Thoracic aorta (tissue), 2 donors: ENCODE results near the gene ADAMTS14. TPM values are rescaled to one million over a fixed set of nuclear protein-coding genes. Genes with fewer than 3 reads are reported as not detected.

Source experiments
- ATAC-seq: fragments of 150-250 bp; one replicate; pipeline ENCODE4 v1.8.0; 2017; ENCODE audit warnings: low read depth; ENCODE audit not compliant: insufficient number of reproducible peaks, low FRiP score
- DNase-seq: peaks from one replicate; pipeline ENCODE4 v3.0.0-alpha.2; 2020; ENCODE audit warnings: low spot score
- H3K27ac ChIP-seq, 2 donors: fragments of 200-600 bp; sonication (generic); 1 replicate in 1 of 2; 2 replicates in 1 of 2; pipeline ENCODE4 v1.5.1; 2016; ENCODE audit warnings: mild to moderate bottlenecking in 2 of 2, moderate library complexity in 2 of 2
- H3K27me3 ChIP-seq: fragments of 200-600 bp; sonication (generic); replicated peaks from 2 replicates; pipeline ENCODE4 v1.6.0; 2016; ENCODE audit warnings: mild to moderate bottlenecking; ENCODE audit not compliant: insufficient read depth
- H3K36me3 ChIP-seq: fragments of 200-600 bp; sonication (generic); one replicate; pipeline ENCODE4 v1.5.1; 2016
- H3K4me1 ChIP-seq, 2 donors: fragments of 200-600 bp; sonication (generic); 1 replicate in 1 of 2; 2 replicates in 1 of 2; pipeline versions ENCODE4 v1.5.1 to v1.6.0; 2016; ENCODE audit warnings: low read depth in 2 of 2, mild to moderate bottlenecking in 1 of 2; ENCODE audit not compliant: control insufficient read depth in 1 of 2
- H3K4me3 ChIP-seq: fragments of 200-600 bp; sonication (generic); 2 replicates; pipeline ENCODE4 v1.5.1; 2016; ENCODE audit warnings: mild to moderate bottlenecking
- H3K9me3 ChIP-seq: fragments of 200-600 bp; sonication (generic); 2 replicates; pipeline ENCODE4 v1.5.1; 2016
- total RNA-seq, 2 donors: library from RNA; depleted of rRNA; stranded (reverse); fragments of >200 nt; gene quantifications; one replicate each; pipeline versions ENCODE4 v1.1.0 to v1.2.3, GENCODE V29; 2016
- TF ChIP-seq, protein P1 (sequence below): fragments of 200-600 bp; sonication (generic); IDR thresholded peaks from one replicate; pipeline ENCODE4 v1.5.1; 2019; ENCODE audit warnings: antibody characterized with exemption

The ADAMTS14 gene
- total RNA-seq, 2 donors from 2014 or later = 1.3 TPM; not detected in 1

- H3K4me3 ChIP-seq = no peak overlapping the region
- H3K9me3 ChIP-seq = no peaks in the 10 kb centered on the region
- TF ChIP-seq, protein P1, sequence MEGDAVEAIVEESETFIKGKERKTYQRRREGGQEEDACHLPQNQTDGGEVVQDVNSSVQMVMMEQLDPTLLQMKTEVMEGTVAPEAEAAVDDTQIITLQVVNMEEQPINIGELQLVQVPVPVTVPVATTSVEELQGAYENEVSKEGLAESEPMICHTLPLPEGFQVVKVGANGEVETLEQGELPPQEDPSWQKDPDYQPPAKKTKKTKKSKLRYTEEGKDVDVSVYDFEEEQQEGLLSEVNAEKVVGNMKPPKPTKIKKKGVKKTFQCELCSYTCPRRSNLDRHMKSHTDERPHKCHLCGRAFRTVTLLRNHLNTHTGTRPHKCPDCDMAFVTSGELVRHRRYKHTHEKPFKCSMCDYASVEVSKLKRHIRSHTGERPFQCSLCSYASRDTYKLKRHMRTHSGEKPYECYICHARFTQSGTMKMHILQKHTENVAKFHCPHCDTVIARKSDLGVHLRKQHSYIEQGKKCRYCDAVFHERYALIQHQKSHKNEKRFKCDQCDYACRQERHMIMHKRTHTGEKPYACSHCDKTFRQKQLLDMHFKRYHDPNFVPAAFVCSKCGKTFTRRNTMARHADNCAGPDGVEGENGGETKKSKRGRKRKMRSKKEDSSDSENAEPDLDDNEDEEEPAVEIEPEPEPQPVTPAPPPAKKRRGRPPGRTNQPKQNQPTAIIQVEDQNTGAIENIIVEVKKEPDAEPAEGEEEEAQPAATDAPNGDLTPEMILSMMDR = no peak
- ATAC-seq (no peak), DNase-seq (no peak)
- H3K4me1 ChIP-seq = no peaks in the 10 kb centered on the region
- no peaks in the 10 kb centered on the region for H3K27me3 ChIP-seq
- H3K27ac ChIP-seq = no peak overlapping the region
- no peaks in the 10 kb centered on the region for H3K36me3 ChIP-seq
These were observed 13.2 kb downstream of the ADAMTS14 start for GRCh38 chr10:70685455-70685911.

DNA sequence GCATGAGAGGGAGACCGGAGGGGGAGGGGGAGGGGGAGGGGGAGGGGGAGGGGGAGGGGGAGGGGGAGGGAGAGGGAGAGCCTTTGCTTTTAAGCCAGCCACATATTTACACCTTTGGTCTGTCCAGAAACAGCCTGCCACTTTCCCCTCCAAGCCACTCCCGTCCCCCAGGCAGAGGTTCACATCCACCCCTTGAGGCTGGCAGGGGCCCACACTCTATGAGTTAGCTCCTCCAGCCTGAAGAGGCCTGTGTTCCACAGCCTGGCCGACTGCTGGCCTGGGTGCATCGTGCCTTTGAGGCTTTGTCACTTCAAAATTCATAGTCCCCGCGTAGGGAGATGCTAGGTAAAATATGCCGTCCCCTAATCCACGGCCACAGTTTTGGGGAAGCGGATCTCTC is 16.5 kb downstream of the ADAMTS14 start:
- Histone ChIP-seq H3K36me3 (no peaks in the 10 kb centered on the region), H3K4me3 (no peak overlapping the region), H3K27ac (no peak overlapping the region), H3K4me1 (no peaks in the 10 kb centered on the region), H3K27me3 (no peaks in the 10 kb centered on the region), H3K9me3 (no peaks in the 10 kb centered on the region)
- TF ChIP-seq, protein P1 = no peak
- ATAC-seq = no peak
- no peak for DNase-seq

GRCh38 chr10:70689661-70690060 is 17.4 kb downstream of the ADAMTS14 start:
- Histone ChIP-seq H3K9me3 (no peaks in the 10 kb centered on the region), H3K36me3 (no peaks in the 10 kb centered on the region), H3K4me1 (no peaks in the 10 kb centered on the region), H3K27me3 (no peaks in the 10 kb centered on the region), H3K27ac (no peak overlapping the region), H3K4me3 (no peak overlapping the region)
- TF ChIP-seq, protein P1 = no peak
- ATAC-seq (no peak), DNase-seq (no peak)

DNA sequence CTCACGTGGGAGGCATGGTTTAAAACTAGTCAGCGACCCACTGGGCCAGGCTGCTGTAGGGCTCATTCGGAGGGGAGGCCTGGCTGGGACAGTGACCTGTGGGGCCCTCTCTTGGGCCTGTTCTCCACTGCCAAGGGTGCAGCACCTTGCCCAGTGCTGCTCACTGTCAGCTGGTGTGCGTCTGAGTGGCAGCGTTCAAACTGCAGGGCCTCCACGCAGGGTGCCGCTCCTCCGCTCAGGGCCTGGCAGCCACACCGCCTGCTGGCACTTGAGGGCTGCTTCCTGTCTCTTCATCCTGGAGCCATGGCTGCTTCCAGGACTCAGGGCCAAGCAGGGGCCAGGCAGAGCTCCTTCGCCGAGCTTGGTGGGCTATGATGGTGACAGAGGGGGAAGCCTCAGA is 18.3 kb downstream of the ADAMTS14 start:
- Histone ChIP-seq H3K36me3 (no peaks in the 10 kb centered on the region), H3K4me3 (no peak overlapping the region), H3K27me3 (no peaks in the 10 kb centered on the region), H3K4me1 (no peaks in the 10 kb centered on the region), H3K27ac (no peak overlapping the region), H3K9me3 (no peaks in the 10 kb centered on the region)
- ATAC-seq (no peak), DNase-seq (no peak)
- TF ChIP-seq, protein P1 = no peak

GRCh38 chr10:70691611-70692010 is 19.3 kb downstream of the ADAMTS14 start:
- no peak overlapping the region for H3K27ac ChIP-seq
- ATAC-seq (no peak), DNase-seq (no peak)
- no peaks in the 10 kb centered on the region for H3K36me3 ChIP-seq
- H3K4me1 ChIP-seq = no peaks in the 10 kb centered on the region
- no peaks in the 10 kb centered on the region for H3K27me3 ChIP-seq
- H3K9me3 ChIP-seq = no peaks in the 10 kb centered on the region
- H3K4me3 ChIP-seq = no peak overlapping the region
- TF ChIP-seq, protein P1 = no peak
